ENCODE results near the gene LRRC14B. TPM values are rescaled to one million over a fixed set of nuclear protein-coding genes. Genes with fewer than 3 reads are reported as not detected.

Gene LRRC14B
- total RNA-seq, 3 donors from 2014 or later (not counting 1 experiment from before 2014, with no cell fraction given): not detected

Other genes with a start within 250 kb of the LRRC14B start
- gene PLEKHG4B, start 99.3 kb upstream of the LRRC14B start, total RNA-seq: under 1 TPM in 1 of 3 donors, not detected in 2; 0.07 TPM
- gene CCDC127, start 26.7 kb downstream of the LRRC14B start, total RNA-seq: 1 to 10 TPM; 4.4 to 6.2 (median 5.4) TPM
- 100 to 1,000 TPM; 173 to 183 (median 173) TPM for gene SDHA, start 26.8 kb downstream of the LRRC14B start, total RNA-seq
- gene PDCD6, start 80.2 kb downstream of the LRRC14B start, total RNA-seq: 10 to 100 TPM; 49.6 to 65.6 (median 57.7) TPM
- gene AHRR, start 130.2 kb downstream of the LRRC14B start, total RNA-seq: 1 to 10 TPM in 2 of 3 donors, under 1 TPM in 1; 0.88 to 1.4 (median 1.2) TPM